GM19035 (cell line): Measurements from ENCODE around the gene DPH1.

Source experiments
- ATAC-seq: cut with Tn5 transposase; IDR thresholded peaks from one replicate; pipeline ENCODE4 v1.9.1; 2021; ENCODE audit not compliant: unreplicated experiment

The DPH1 gene

GRCh38 chr17:2049333-2050299 lies 19.7 kb downstream of the DPH1 start:
- peak; percentile 52 for ATAC-seq

- ATAC-seq = peak; percentile 17
These were observed 20.5 kb downstream of the DPH1 start for GRCh38 chr17:2050300-2051060.

- no peak for ATAC-seq
These were observed 21.3 kb downstream of the DPH1 start for GRCh38 chr17:2051061-2051932.

- ATAC-seq = no peak
These were observed 22.1 kb downstream of the DPH1 start for GRCh38 chr17:2051933-2052559.

GRCh38 chr17:2053380-2054261 lies 23.7 kb downstream of the DPH1 start:
- ATAC-seq = no peak

GRCh38 chr17:2054262-2054511 lies 24.2 kb downstream of the DPH1 start:
- ATAC-seq = no peak

- ATAC-seq = peak; percentile 25
These were observed 24.7 kb downstream of the DPH1 start, which contains the start of gene HIC1 for GRCh38 chr17:2054512-2055291. Gene HIC1 (plus strand): TSS chr17:2055103. CDS start chr17:2056691, 1,588 bp downstream.

GRCh38 chr17:2055292-2056205 lies 25.6 kb downstream of the DPH1 start:
- no peak for ATAC-seq

DNA sequence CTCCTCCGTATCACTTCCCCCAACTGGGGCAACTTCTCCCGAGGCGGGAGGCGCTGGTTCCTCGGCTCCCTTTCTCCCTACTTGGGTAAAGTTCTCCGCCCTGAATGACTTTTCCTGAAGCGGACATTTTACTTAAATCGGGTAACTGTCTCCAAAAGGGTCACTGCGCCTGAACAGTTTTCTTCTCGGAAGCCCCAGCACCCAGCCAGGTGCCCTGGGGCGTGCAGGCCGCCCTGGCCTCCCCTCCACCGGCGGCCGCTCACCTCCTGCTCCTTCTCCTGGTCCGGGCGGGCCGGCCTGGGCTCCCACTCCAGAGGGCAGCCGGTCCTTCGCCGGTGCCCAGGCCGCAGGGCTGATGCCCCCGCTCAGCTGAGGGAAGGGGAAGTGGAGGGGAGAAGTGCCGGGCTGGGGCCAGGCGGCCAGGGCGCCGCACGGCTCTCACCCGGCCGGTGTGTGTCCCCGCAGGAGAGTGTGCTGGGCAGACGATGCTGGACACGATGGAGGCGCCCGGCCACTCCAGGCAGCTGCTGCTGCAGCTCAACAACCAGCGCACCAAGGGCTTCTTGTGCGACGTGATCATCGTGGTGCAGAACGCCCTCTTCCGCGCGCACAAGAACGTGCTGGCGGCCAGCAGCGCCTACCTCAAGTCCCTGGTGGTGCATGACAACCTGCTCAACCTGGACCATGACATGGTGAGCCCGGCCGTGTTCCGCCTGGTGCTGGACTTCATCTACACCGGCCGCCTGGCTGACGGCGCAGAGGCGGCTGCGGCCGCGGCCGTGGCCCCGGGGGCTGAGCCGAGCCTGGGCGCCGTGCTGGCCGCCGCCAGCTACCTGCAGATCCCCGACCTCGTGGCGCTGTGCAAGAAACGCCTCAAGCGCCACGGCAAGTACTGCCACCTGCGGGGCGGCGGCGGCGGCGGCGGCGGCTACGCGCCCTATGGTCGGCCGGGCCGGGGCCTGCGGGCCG lies 26.5 kb downstream of the DPH1 start:
- no peak for ATAC-seq

- ATAC-seq = no peak
These were observed 27.3 kb downstream of the DPH1 start for GRCh38 chr17:2057175-2057759.

- ATAC-seq = no peak
These were observed 28.0 kb downstream of the DPH1 start for GRCh38 chr17:2057760-2058585.

GRCh38 chr17:2058586-2059546 lies 28.9 kb downstream of the DPH1 start:
- no peak for ATAC-seq

- no peak for ATAC-seq
These were observed 29.8 kb downstream of the DPH1 start for GRCh38 chr17:2059547-2060384.

GRCh38 chr17:2060385-2060658 lies 30.4 kb downstream of the DPH1 start:
- no peak for ATAC-seq
